Measurements from ENCODE around the gene UBE3D. TPM values are rescaled to one million over a fixed set of nuclear protein-coding genes. Genes with fewer than 3 reads are reported as not detected.

UBE3D gene
- total RNA-seq, 4 donors from 2014 or later: 6.1 to 30.3 (median 14.4) TPM

GRCh38 chr6:83072726-83073125 lies 7.1 kb upstream of the UBE3D start:
- Histone ChIP-seq H3K27ac (no peak overlapping the region), H3K27me3 (no peaks in the 10 kb centered on the region), H3K4me1 (peaks cover 4 to 37% (median 26%) of the 10 kb centered on the region in 4 donors), H3K9me3 (no peaks in the 10 kb centered on the region), H3K36me3 (no peaks in the 10 kb centered on the region), H3K4me3 (no peak overlapping the region)
- DNase-seq: no peak
- TF ChIP-seq, protein P1, sequence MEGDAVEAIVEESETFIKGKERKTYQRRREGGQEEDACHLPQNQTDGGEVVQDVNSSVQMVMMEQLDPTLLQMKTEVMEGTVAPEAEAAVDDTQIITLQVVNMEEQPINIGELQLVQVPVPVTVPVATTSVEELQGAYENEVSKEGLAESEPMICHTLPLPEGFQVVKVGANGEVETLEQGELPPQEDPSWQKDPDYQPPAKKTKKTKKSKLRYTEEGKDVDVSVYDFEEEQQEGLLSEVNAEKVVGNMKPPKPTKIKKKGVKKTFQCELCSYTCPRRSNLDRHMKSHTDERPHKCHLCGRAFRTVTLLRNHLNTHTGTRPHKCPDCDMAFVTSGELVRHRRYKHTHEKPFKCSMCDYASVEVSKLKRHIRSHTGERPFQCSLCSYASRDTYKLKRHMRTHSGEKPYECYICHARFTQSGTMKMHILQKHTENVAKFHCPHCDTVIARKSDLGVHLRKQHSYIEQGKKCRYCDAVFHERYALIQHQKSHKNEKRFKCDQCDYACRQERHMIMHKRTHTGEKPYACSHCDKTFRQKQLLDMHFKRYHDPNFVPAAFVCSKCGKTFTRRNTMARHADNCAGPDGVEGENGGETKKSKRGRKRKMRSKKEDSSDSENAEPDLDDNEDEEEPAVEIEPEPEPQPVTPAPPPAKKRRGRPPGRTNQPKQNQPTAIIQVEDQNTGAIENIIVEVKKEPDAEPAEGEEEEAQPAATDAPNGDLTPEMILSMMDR (IDR thresholded peaks at IDR 0.05): no peak
- TF ChIP-seq POLR2AphosphoS5 (IDR thresholded peaks at IDR 0.05) (no peak), POLR2A (IDR thresholded peaks at IDR 0.05) (no peak), EP300 (IDR thresholded peaks at IDR 0.05; ENCODE audit: low read depth) (no peak)
- 84 to 90% methylated on average over 2 of the region's 2 CpGs for WGBS, 2 donors (ENCODE audit: low coverage in 1 of 2)
- intact Hi-C loops (cut with DNase I; ENCODE audit: low total_unique reads): no loop called here
- in situ Hi-C loops (cut with MboI; ENCODE audit: low pct_ligation_motif_present in 1 of 4, low pct_unique_long_range_greater_than_20kb in 1 of 4, low sequenced_read_pairs in 3 of 4): loop anchor here in 1 of 4 donors (25.0 kb wide), 1 partner anchor 440 kb away; the partner anchor contains the start of gene PRSS35

DNA sequence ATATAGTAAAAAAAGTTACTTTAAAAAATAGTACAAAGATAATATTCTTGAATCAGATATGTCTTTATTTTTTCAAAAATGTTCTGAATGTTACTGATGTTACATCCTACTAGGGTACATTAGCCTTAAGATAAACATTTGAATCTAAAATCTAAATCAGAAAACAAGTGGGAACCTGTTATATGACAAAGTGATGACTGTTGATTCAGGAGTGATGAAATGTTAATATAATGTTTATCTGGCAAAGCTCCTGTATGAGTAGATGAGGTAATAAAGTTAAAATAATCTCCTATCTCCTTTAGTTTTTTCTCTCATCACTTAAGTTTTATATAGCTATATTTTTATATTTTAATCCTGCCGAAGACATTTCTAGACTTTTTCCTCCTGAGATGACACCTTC lies 6.1 kb upstream of the UBE3D start:
- H3K36me3 ChIP-seq: no peaks in the 10 kb centered on the region
- 52 to 57% methylated on average over 1 of the region's 1 CpG for WGBS, 2 donors (ENCODE audit: low coverage in 1 of 2)
- peaks cover 4 to 40% (median 26%) of the 10 kb centered on the region in 4 donors for H3K4me1 ChIP-seq
- no peak overlapping the region for H3K27ac ChIP-seq
- H3K27me3 ChIP-seq: no peaks in the 10 kb centered on the region
- intact Hi-C loops (cut with DNase I; ENCODE audit: low total_unique reads) (no loop called here), in situ Hi-C loops (cut with MboI; ENCODE audit: low pct_ligation_motif_present in 1 of 4, low pct_unique_long_range_greater_than_20kb in 1 of 4, low sequenced_read_pairs in 3 of 4) (loop anchor here in 1 of 4 donors (25.0 kb wide), 1 partner anchor 441 kb away; the partner anchor contains the start of gene PRSS35)
- no peak overlapping the region for H3K4me3 ChIP-seq
- no peaks in the 10 kb centered on the region for H3K9me3 ChIP-seq
- DNase-seq: no peak
- no peak for TF ChIP-seq POLR2A (IDR thresholded peaks at IDR 0.05)
- TF ChIP-seq EP300 (IDR thresholded peaks at IDR 0.05; ENCODE audit: low read depth): no peak
- TF ChIP-seq, protein P1 (IDR thresholded peaks at IDR 0.05): no peak
- TF ChIP-seq POLR2AphosphoS5 (IDR thresholded peaks at IDR 0.05): no peak

DNA sequence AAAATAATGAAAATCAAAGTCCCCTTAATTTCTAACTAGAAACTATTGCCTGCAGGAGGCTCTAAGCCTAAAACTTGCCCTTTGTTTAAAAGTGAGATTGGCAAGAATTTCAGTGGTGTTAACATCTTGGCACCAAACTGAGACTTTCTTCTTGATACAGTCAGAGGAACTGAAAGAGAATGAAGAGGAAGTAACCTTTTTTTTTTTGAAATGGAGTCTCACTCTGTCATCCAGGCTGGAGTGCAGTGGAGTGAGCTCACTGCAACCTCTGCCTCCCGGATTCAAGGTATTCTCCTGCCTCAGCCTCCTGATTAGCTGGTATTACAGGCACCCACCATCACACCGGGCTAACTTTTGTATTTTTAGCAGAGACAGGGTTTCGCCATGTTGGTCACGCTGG lies 5.4 kb upstream of the UBE3D start:
- Histone ChIP-seq H3K9me3 (no peaks in the 10 kb centered on the region), H3K36me3 (no peaks in the 10 kb centered on the region), H3K27ac (peak overlapping the region; percentile 10 to 56 (median 37)), H3K27me3 (no peaks in the 10 kb centered on the region), H3K4me1 (peaks cover 4 to 42% (median 27%) of the 10 kb centered on the region in 4 donors), H3K4me3 (no peak overlapping the region)
- no peak for DNase-seq
- in situ Hi-C loops (cut with MboI; ENCODE audit: low pct_ligation_motif_present in 1 of 4, low pct_unique_long_range_greater_than_20kb in 1 of 4, low sequenced_read_pairs in 3 of 4) (loop anchor here in 1 of 4 donors (25.0 kb wide), 1 partner anchor 441 kb away; the partner anchor contains the start of gene PRSS35), intact Hi-C loops (cut with DNase I; ENCODE audit: low total_unique reads) (no loop called here)
- TF ChIP-seq POLR2A (IDR thresholded peaks at IDR 0.05) (no peak), EP300 (IDR thresholded peaks at IDR 0.05; ENCODE audit: low read depth) (no peak), POLR2AphosphoS5 (IDR thresholded peaks at IDR 0.05) (no peak)
- TF ChIP-seq, protein P1 (IDR thresholded peaks at IDR 0.05): no peak
- 71 to 77% methylated on average over 2 to 4 of the region's 4 CpGs for WGBS, 2 donors (ENCODE audit: low coverage in 1 of 2)

- Histone ChIP-seq H3K9me3 (no peaks in the 10 kb centered on the region), H3K36me3 (no peaks in the 10 kb centered on the region), H3K27me3 (no peaks in the 10 kb centered on the region), H3K4me1 (peaks cover 7 to 51% (median 31%) of the 10 kb centered on the region in 4 donors), H3K4me3 (no peak overlapping the region), H3K27ac (peak overlapping the region in 1 of 4 donors; percentile 89)
- in situ Hi-C loops (cut with MboI; ENCODE audit: low pct_ligation_motif_present in 1 of 4, low pct_unique_long_range_greater_than_20kb in 1 of 4, low sequenced_read_pairs in 3 of 4) (loop anchor here in 2 of 4 donors (10.0 to 25.0 kb wide), 3 partner anchors 135 to 443 kb away; partner anchors contain the start of gene PRSS35 (in 1 of the 2)), intact Hi-C loops (cut with DNase I; ENCODE audit: low total_unique reads) (loop anchor here (10.0 kb wide), 1 partner anchor 125 kb away; the partner anchor contains the start of genes PGM3 and RWDD2A)
- no peak for DNase-seq
- TF ChIP-seq EP300 (IDR thresholded peaks at IDR 0.05; ENCODE audit: low read depth) (no peak), POLR2AphosphoS5 (IDR thresholded peaks at IDR 0.05) (no peak)
These were observed 4.0 kb upstream of the UBE3D start for GRCh38 chr6:83069633-83070032.

All from transverse colon (tissue), 4 donors.